Endothelial cell of umbilical vein (primary cell): ENCODE data around the gene MCF2L. TPM values are rescaled to one million over a fixed set of nuclear protein-coding genes. Genes with fewer than 3 reads are reported as not detected.

Source experiments
- BruUV-seq: library from RNA; stranded (reverse); fragments of 400-500 nt; replicated peaks from 2 replicates; lab custom pipeline; 2021; lab: Mats Ljungman, UMichigan
- CTCF ChIA-PET: fragments of 300-600, 350-600 bp; sonication (Branson Sonifier 250); formaldehyde crosslinking; loops from one replicate; lab custom pipeline; 2021; ENCODE audit warnings: antibody characterized with exemption, inconsistent platforms; lab: Charles Lee
- POLR2A ChIA-PET: fragments of 300-600, 350-600 bp; sonication (Branson Sonifier 250); formaldehyde crosslinking; loops from one replicate; lab custom pipeline; 2021; ENCODE audit warnings: antibody characterized with exemption, inconsistent platforms; lab: Charles Lee
- DNase-seq: peaks from one replicate; pipeline ENCODE4 v3.0.0-alpha.2; 2011; ENCODE audit warnings: low read depth, low spot score
- FAIRE-seq: peaks from 2 replicates; lab custom pipeline; 2011; peaks lifted over from hg19 to GRCh38; lab: Jason Lieb, UNC
- H2AFZ ChIP-seq: 2 replicates; pipeline ENCODE4 v1.6.0; 2012; ENCODE audit warnings: low read depth, low read length, control low read depth, inconsistent platforms
- H3K27ac ChIP-seq: 2 replicates; pipeline ENCODE4 v1.5.1; 2011; ENCODE audit warnings: low read depth, mild to moderate bottlenecking, control low read depth, low read length, moderate library complexity; ENCODE audit not compliant: insufficient read depth
- H3K27me3 ChIP-seq, 2 experiments: 2 replicates each; pipeline versions ENCODE4 v1.6.0 to v1.6.1; 2011; ENCODE audit warnings: low read length in 2 of 2, mixed read lengths in 1 of 2; ENCODE audit not compliant: control insufficient read depth in 2 of 2, insufficient read depth in 2 of 2
- H3K36me3 ChIP-seq, 2 experiments: 2 replicates in 1 of 2; 3 replicates in 1 of 2; pipeline ENCODE4 v1.5.1; 2011; ENCODE audit warnings: low read length in 2 of 2, mild to moderate bottlenecking in 1 of 2, moderate library complexity in 1 of 2; ENCODE audit not compliant: control insufficient read depth in 2 of 2, insufficient read depth in 2 of 2; ENCODE audit errors: extremely low read depth in 1 of 2
- H3K4me1 ChIP-seq: 3 replicates; pipeline ENCODE4 v1.5.1; 2011; ENCODE audit warnings: mild to moderate bottlenecking, low read length; ENCODE audit not compliant: control insufficient read depth, insufficient read depth; ENCODE audit errors: extremely low read depth
- H3K4me2 ChIP-seq: 2 replicates; pipeline ENCODE4 v1.6.1; 2011; ENCODE audit warnings: low read length, control low read depth, mixed read lengths; ENCODE audit not compliant: insufficient read depth
- H3K4me3 ChIP-seq, 3 experiments: fragments of 200-600 bp in 1 of 3; sonication (generic), shearing (Covaris generic) in 1 of 3; replicated peaks in 1 of 3; 2 replicates each; pipeline ENCODE4 v1.5.1; 2011 to 2016; ENCODE audit warnings: control low read depth in 3 of 3, low read length in 3 of 3, mild to moderate bottlenecking in 2 of 3, inconsistent platforms in 1 of 3, low read depth in 1 of 3, moderate library complexity in 1 of 3; ENCODE audit not compliant: insufficient read depth in 1 of 3
- H3K79me2 ChIP-seq: 2 replicates; pipeline ENCODE4 v1.6.0; 2012; ENCODE audit warnings: low read length, inconsistent platforms; ENCODE audit not compliant: control insufficient read depth, insufficient read depth
- H3K9ac ChIP-seq: replicated peaks from 2 replicates; pipeline ENCODE3; 2011; ENCODE audit warnings: low read length, control low read depth; ENCODE audit not compliant: insufficient read depth; ENCODE audit errors: extremely low read depth
- H3K9me1 ChIP-seq: replicated peaks from 3 replicates; pipeline ENCODE4 v1.6.0; 2011; ENCODE audit warnings: mild to moderate bottlenecking, low read length; ENCODE audit not compliant: control insufficient read depth, insufficient read depth; ENCODE audit errors: extremely low read depth
- H3K9me3 ChIP-seq: replicated peaks from 2 replicates; pipeline ENCODE4 v1.5.1; 2012; ENCODE audit warnings: low read length, inconsistent platforms; ENCODE audit not compliant: control insufficient read depth, insufficient read depth
- H4K20me1 ChIP-seq: replicated peaks from 2 replicates; pipeline ENCODE3; 2011; ENCODE audit warnings: mild to moderate bottlenecking, low read length; ENCODE audit not compliant: control insufficient read depth, insufficient read depth; ENCODE audit errors: extremely low read depth
- CTCF ChIP-seq, 2 donors: IDR thresholded peaks; 1 replicate in 1 of 2; 2 replicates in 1 of 2; pipeline ENCODE4 v1.5.1; 2011; ENCODE audit warnings: low read length in 2 of 2, mild to moderate bottlenecking in 2 of 2, moderate library complexity in 2 of 2, control low read depth in 1 of 2, inconsistent platforms in 1 of 2, low read depth in 1 of 2; ENCODE audit not compliant: insufficient read depth in 1 of 2; ENCODE audit errors: extremely low read depth in 1 of 2
- EZH2 ChIP-seq: IDR thresholded peaks from 2 replicates; pipeline ENCODE4 v1.6.1; 2012; ENCODE audit warnings: borderline replicate concordance, low read depth, mild to moderate bottlenecking, moderate library complexity, low read length, inconsistent platforms; ENCODE audit not compliant: severe bottlenecking
- FOS ChIP-seq: IDR thresholded peaks from 2 replicates; pipeline ENCODE4 v1.6.1; 2011; ENCODE audit warnings: mild to moderate bottlenecking, low read length, moderate library complexity, borderline replicate concordance; ENCODE audit not compliant: insufficient read depth
- GATA2 ChIP-seq: IDR thresholded peaks from 2 replicates; pipeline ENCODE4 v1.7.0; 2011; ENCODE audit warnings: low read depth, mild to moderate bottlenecking, moderate library complexity, mixed read lengths, low read length; ENCODE audit not compliant: insufficient read length, insufficient read depth
- JUN ChIP-seq: IDR thresholded peaks from 2 replicates; pipeline ENCODE4 v1.6.1; 2011; ENCODE audit warnings: borderline replicate concordance, low read depth; ENCODE audit not compliant: insufficient read length, insufficient read depth
- MAX ChIP-seq: IDR thresholded peaks from 2 replicates; pipeline ENCODE4 v1.6.1; 2011; ENCODE audit not compliant: insufficient read depth, insufficient read length
- MYC ChIP-seq: IDR thresholded peaks from one replicate; pipeline ENCODE4 v1.6.1; 2011; ENCODE audit warnings: mild to moderate bottlenecking, low read depth, low read length
- POLR2A ChIP-seq: IDR thresholded peaks from 2 replicates; pipeline ENCODE4 v1.6.1; 2012; ENCODE audit warnings: low read depth, mild to moderate bottlenecking, control low read depth, low read length
- POLR2AphosphoS5 ChIP-seq: IDR thresholded peaks from 2 replicates; pipeline ENCODE4 v1.6.1; 2012; ENCODE audit warnings: low read depth, mild to moderate bottlenecking, control low read depth, low read length, moderate library complexity; ENCODE audit not compliant: insufficient read depth
- dilution Hi-C: fragments of 300-500 bp; cut with MboI; formaldehyde crosslinking; loops from one replicate; pipeline ENCODE4 v1.15.0; 2019; ENCODE audit warnings: low sequenced_read_pairs; ENCODE audit not compliant: extremely low pct_ligation_motif_present
- intact Hi-C: fragments of 100-400 bp; cut with micrococcal nuclease; formaldehyde crosslinking; loops from one replicate; pipeline ENCODE4 v1.10.0; 2022
- polyA plus RNA-seq, 4 experiments: library from polyadenylated mRNA; depleted of rRNA in 3 of 4; stranded (reverse) in 3 of 4; unstranded in 1 of 4; fragments of >200 nt; gene quantifications; 2 replicates each; pipeline versions ENCODE4 v1.2.1 to v1.2.3, GENCODE V29; 2011 to 2012; ENCODE audit warnings: missing spikeins in 1 of 4
- total RNA-seq: library from RNA; stranded (reverse); gene quantifications from 2 replicates; pipeline ENCODE4 v1.2.3, GENCODE V29; 2021

The MCF2L gene
- total and polyA plus RNA-seq, 2 donors (not counting 3 experiments of a cell fraction or from before 2014, with no cell fraction given): 0.33 to 0.58 TPM

- H3K36me3 ChIP-seq: no peaks in the 10 kb centered on the region
- no TSS peak for BruUV-seq
- no peaks in the 10 kb centered on the region for H3K9me1 ChIP-seq
- no peak for TF ChIP-seq MYC
- TF ChIP-seq FOS: no peak
- TF ChIP-seq POLR2AphosphoS5: no peak
- no peak for TF ChIP-seq JUN
- TF ChIP-seq EZH2: no peak
- no peak for TF ChIP-seq CTCF (IDR thresholded peaks at IDR 0.05; ENCODE audit: extremely low read depth in 1 of 2, insufficient read depth in 1 of 2, low read depth in 1 of 2, low read length in 2 of 2)
- no peak for TF ChIP-seq POLR2A
- TF ChIP-seq MAX: no peak
- TF ChIP-seq GATA2: no peak
- FAIRE-seq (no peak), DNase-seq (no peak)
- dilution Hi-C loops (no loop called here), intact Hi-C loops (no loop called here)
- H4K20me1 ChIP-seq: no peaks in the 10 kb centered on the region
- no peaks in the 10 kb centered on the region for H3K79me2 ChIP-seq
- ChIA-PET POLR2A (no interaction called here), CTCF (interaction anchor here (1.3 kb wide), 1 partner anchor 12 kb away, joined by 3 read pairs; no protein-coding TSS in a partner anchor)
- H3K4me2 ChIP-seq: no peak overlapping the region
- H3K27ac ChIP-seq: no peak overlapping the region
- H3K4me1 ChIP-seq: no peaks in the 10 kb centered on the region
- H3K9ac ChIP-seq: no peak overlapping the region
- H2AFZ ChIP-seq: no peak overlapping the region
- H3K9me3 ChIP-seq: no peaks in the 10 kb centered on the region
- no peaks in the 10 kb centered on the region for H3K27me3 ChIP-seq
- H3K4me3 ChIP-seq: no peak overlapping the region
Observed at GRCh38 chr13:113041896-113042295, 72.9 kb downstream of the MCF2L start.
